HG03066 (cell line): Measurements from ENCODE around the gene MSL2.
"Not testable (repeated sequence)": the region's sequence is repeated elsewhere in the genome, so short reads cannot be mapped to it uniquely, and the experiment has no call there.

Source experiments
- ATAC-seq: cut with Tn5 transposase; IDR thresholded peaks from one replicate; pipeline ENCODE4 v1.9.1; 2021; ENCODE audit warnings: low read depth; ENCODE audit not compliant: unreplicated experiment

Gene MSL2

GRCh38 chr3:136193278-136194054, 2.7 kb downstream of the MSL2 start:
- ATAC-seq, result no peak

- no peak for ATAC-seq
These were observed 3.3 kb downstream of the MSL2 start for GRCh38 chr3:136192831-136193230.

- ATAC-seq, result not testable (repeated sequence)
These were observed 3.9 kb downstream of the MSL2 start for GRCh38 chr3:136192195-136192594.

- ATAC-seq, result no peak
These were observed 6.1 kb downstream of the MSL2 start for GRCh38 chr3:136189859-136190617.

GRCh38 chr3:136189043-136189442, 7.1 kb downstream of the MSL2 start:
- no peak for ATAC-seq

- no peak for ATAC-seq
These were observed 8.3 kb downstream of the MSL2 start for GRCh38 chr3:136187868-136188267.

- ATAC-seq, result no peak
These were observed 9.3 kb downstream of the MSL2 start for GRCh38 chr3:136186846-136187245.

- no peak for ATAC-seq
These were observed 9.8 kb downstream of the MSL2 start for GRCh38 chr3:136186344-136186743.

GRCh38 chr3:136184703-136185102, 11.4 kb downstream of the MSL2 start:
- ATAC-seq, result no peak

- ATAC-seq, result no peak
These were observed 14.4 kb downstream of the MSL2 start for GRCh38 chr3:136181741-136182140.

GRCh38 chr3:136177876-136178275, 18.3 kb downstream of the MSL2 start:
- ATAC-seq, result no peak

GRCh38 chr3:136173939-136174490, 22.1 kb downstream of the MSL2 start:
- ATAC-seq, result no peak

GRCh38 chr3:136171097-136171542, 25.0 kb downstream of the MSL2 start:
- ATAC-seq, result no peak

GRCh38 chr3:136168236-136168635, 27.9 kb downstream of the MSL2 start:
- ATAC-seq, result not testable (repeated sequence)

GRCh38 chr3:136166507-136166906, 29.6 kb downstream of the MSL2 start:
- ATAC-seq, result no peak

- ATAC-seq, result not testable (repeated sequence)
These were observed 32.5 kb downstream of the MSL2 start for GRCh38 chr3:136163607-136164006.

GRCh38 chr3:136162322-136162721, 33.8 kb downstream of the MSL2 start:
- ATAC-seq, result no peak

- ATAC-seq, result no peak
These were observed 34.6 kb downstream of the MSL2 start for GRCh38 chr3:136161516-136161915.

- no peak for ATAC-seq
These were observed 43.2 kb downstream of the MSL2 start for GRCh38 chr3:136152963-136153362.

GRCh38 chr3:136152176-136152843, 43.8 kb downstream of the MSL2 start:
- no peak for ATAC-seq

- ATAC-seq, result no peak
These were observed 44.9 kb downstream of the MSL2 start for GRCh38 chr3:136151219-136151618.
